ENCODE data around the gene ILKAP.

Gene ILKAP

GRCh38 chr2:238128534-238129001 lies 74.9 kb downstream of the ILKAP start:
- Histone ChIP-seq H3K27ac (no peak overlapping the region), H3K4me3 (no peak overlapping the region)

GRCh38 chr2:238128061-238128440 lies 75.4 kb downstream of the ILKAP start:
- Histone ChIP-seq H3K4me3 (no peak overlapping the region), H3K27ac (no peak overlapping the region)

GRCh38 chr2:238127165-238128060 lies 76.1 kb downstream of the ILKAP start:
- H3K4me3 ChIP-seq: peak overlapping the region in 1 of 7 experiments; percentile 15
- peak overlapping the region in 1 of 21 experiments; percentile 9 for H3K27ac ChIP-seq

- no peak overlapping the region for H3K4me3 ChIP-seq
- H3K27ac ChIP-seq: no peak overlapping the region
Observed at GRCh38 chr2:238126775-238127164, 76.7 kb downstream of the ILKAP start.

GRCh38 chr2:238126338-238126737 lies 77.2 kb downstream of the ILKAP start:
- Histone ChIP-seq H3K4me3 (no peak overlapping the region), H3K27ac (no peak overlapping the region)

GRCh38 chr2:238125127-238125885 lies 78.2 kb downstream of the ILKAP start:
- no peak overlapping the region for H3K27ac ChIP-seq
- H3K4me3 ChIP-seq: no peak overlapping the region

- Histone ChIP-seq H3K27ac (no peak overlapping the region), H3K4me3 (no peak overlapping the region)
Observed at GRCh38 chr2:238124488-238125126, 78.9 kb downstream of the ILKAP start.

- Histone ChIP-seq H3K27ac (no peak overlapping the region), H3K4me3 (no peak overlapping the region)
Observed at GRCh38 chr2:238123991-238124470, 79.5 kb downstream of the ILKAP start.

- no peak overlapping the region for H3K27ac ChIP-seq
Observed at GRCh38 chr2:238123218-238123971, 80.1 kb downstream of the ILKAP start.

GRCh38 chr2:238122287-238123217 lies 80.9 kb downstream of the ILKAP start:
- H3K4me3 ChIP-seq: no peak overlapping the region

More at GRCh38 chr2:238123218-238123971, 80.1 kb downstream of the ILKAP start:
- no peak overlapping the region for H3K4me3 ChIP-seq

GRCh38 chr2:238121511-238122286 lies 81.8 kb downstream of the ILKAP start:
- H3K27ac ChIP-seq: no peak overlapping the region
- H3K4me3 ChIP-seq: no peak overlapping the region

More at GRCh38 chr2:238122287-238123217, 80.9 kb downstream of the ILKAP start:
- H3K27ac ChIP-seq: no peak overlapping the region

- H3K4me3 ChIP-seq: no peak overlapping the region
- no peak overlapping the region for H3K27ac ChIP-seq
Observed at GRCh38 chr2:238120463-238121298, 82.8 kb downstream of the ILKAP start.

Data from skin epidermis (tissue), 12 donors.